H7 (cell line): ENCODE measurements around the gene SPATA21. TPM values are rescaled to one million over a fixed set of nuclear protein-coding genes. Genes with fewer than 3 reads are reported as not detected.

ENCODE experiments used
- total RNA-seq: library from RNA; depleted of rRNA; stranded (reverse); fragments of >200 nt; shearing (Covaris generic); gene quantifications from 2 replicates; pipeline ENCODE4 v1.2.3, GENCODE V29; 2014; rRNA removed

The SPATA21 gene
- total RNA-seq, 1 experiment from 2014 or later = not detected

Other genes starting within 250 kb of the SPATA21 start
- 16.2 and 21.0 TPM in 2 replicates for gene ARHGEF19, start 224.8 kb downstream of the SPATA21 start, total RNA-seq
- gene CPLANE2, start 200.2 kb downstream of the SPATA21 start, total RNA-seq = 6.4 and 9.1 TPM in 2 replicates
- 38.9 and 40.4 TPM in 2 replicates for gene FBXO42, start 84.9 kb downstream of the SPATA21 start, total RNA-seq
- gene SZRD1, start 70.2 kb downstream of the SPATA21 start, total RNA-seq = 111 and 124 TPM in 2 replicates
- gene NECAP2, start 3.3 kb upstream of the SPATA21 start, total RNA-seq = 69.5 and 80.0 TPM in 2 replicates
- under 0.01 TPM in 2 replicates for gene RNU1-1, start 76.9 kb upstream of the SPATA21 start, total RNA-seq
- 6.8 and 14.4 TPM in 2 replicates for gene NBPF1, start 176.1 kb upstream of the SPATA21 start, total RNA-seq
- gene RNU1-3, start 229.5 kb upstream of the SPATA21 start, total RNA-seq = under 0.01 TPM in 2 replicates